SU-DHL-6 (cell line): ENCODE measurements around the gene REXO2.

ENCODE experiments used
- H2AFZ ChIP-seq: fragments of 200-600 bp; sonication (generic); 2 replicates; pipeline ENCODE4 v1.6.1; 2014; ENCODE audit warnings: low read depth, mild to moderate bottlenecking, moderate library complexity, mixed read lengths, antibody characterized with exemption, low read length; ENCODE audit not compliant: severe bottlenecking
- H3F3A ChIP-seq: fragments of 200-600 bp; shearing (Covaris generic); 2 replicates; pipeline ENCODE4 v1.6.0; 2016; ENCODE audit warnings: antibody characterized with exemption, mild to moderate bottlenecking; ENCODE audit not compliant: insufficient read depth
- H3K27ac ChIP-seq: fragments of 200-600 bp; sonication (generic); 2 replicates; pipeline ENCODE4 v1.5.1; 2016; ENCODE audit warnings: low read depth, mild to moderate bottlenecking, low read length, moderate library complexity, mixed read lengths
- H3K27me3 ChIP-seq: fragments of 200-600 bp; sonication (generic), shearing (Covaris generic); 2 replicates; pipeline ENCODE4 v1.6.0; 2014; ENCODE audit warnings: mild to moderate bottlenecking, low read length
- H3K36me3 ChIP-seq: fragments of 200-600 bp; sonication (generic); 2 replicates; pipeline ENCODE4 v1.6.1; 2014; ENCODE audit warnings: mild to moderate bottlenecking, low read length, mixed read lengths
- H3K4me2 ChIP-seq: fragments of 300-600, 200-600 bp; shearing (Covaris generic), sonication (generic); 2 replicates; pipeline ENCODE4 v1.6.0; 2014; ENCODE audit warnings: low read length, low read depth, mild to moderate bottlenecking; ENCODE audit not compliant: poor library complexity, severe bottlenecking
- H3K4me3 ChIP-seq: fragments of 200-600 bp; sonication (generic); 2 replicates; pipeline ENCODE4 v1.5.1; 2014; ENCODE audit warnings: antibody characterized with exemption, low read length, mild to moderate bottlenecking, mixed read lengths; ENCODE audit not compliant: insufficient read depth, poor library complexity, severe bottlenecking
- H3K79me2 ChIP-seq: fragments of 200-600 bp; sonication (generic); 2 replicates; pipeline ENCODE4 v1.6.1; 2014; ENCODE audit warnings: mild to moderate bottlenecking, low read length, moderate library complexity; ENCODE audit not compliant: insufficient read depth
- H3K9ac ChIP-seq: fragments of 200-600 bp; sonication (generic); 2 replicates; pipeline ENCODE4 v1.7.0; 2014; ENCODE audit warnings: mild to moderate bottlenecking, low read length
- H3K9me2 ChIP-seq: fragments of 200-600 bp; sonication (generic); replicated peaks from 2 replicates; pipeline ENCODE4 v1.6.1; 2014; ENCODE audit warnings: low read length; ENCODE audit not compliant: insufficient read depth
- H3K9me3 ChIP-seq: fragments of 200-600 bp; sonication (generic); 2 replicates; pipeline ENCODE4 v1.6.1; 2014; ENCODE audit warnings: low read length, mixed read lengths; ENCODE audit not compliant: insufficient read depth
- H4K20me1 ChIP-seq: fragments of 200-600 bp; sonication (generic); 2 replicates; pipeline ENCODE4 v1.6.1; 2014; ENCODE audit warnings: low read depth, mild to moderate bottlenecking, antibody characterized with exemption, low read length, moderate library complexity, mixed read lengths
- EZH2phosphoT487 ChIP-seq: fragments of 200-600 bp; sonication (generic), shearing (Covaris generic); conservative IDR thresholded peaks from 2 replicates; pipeline ENCODE4 v1.6.1; 2018; ENCODE audit warnings: mild to moderate bottlenecking, antibody characterized with exemption, low read length, moderate library complexity, mixed read lengths
- TF ChIP-seq, protein P1 (sequence below): fragments of 200-600 bp; sonication (generic); IDR thresholded peaks from one replicate; pipeline ENCODE4 v1.5.1; 2017; ENCODE audit warnings: antibody characterized with exemption, mild to moderate bottlenecking, low read length, moderate library complexity; ENCODE audit not compliant: insufficient read depth, poor library complexity, severe bottlenecking

REXO2 gene

GRCh38 chr11:114478001-114478410, 38.7 kb downstream of the REXO2 start:
- Histone ChIP-seq H3K79me2 (no peaks in the 10 kb centered on the region), H3K9me3 (no peaks in the 10 kb centered on the region), H3K4me3 (no peak overlapping the region), H3K36me3 (no peaks in the 10 kb centered on the region), H3K27ac (no peak overlapping the region), H2AFZ (no peak overlapping the region), H3K9ac (no peak overlapping the region), H3K9me2 (no peaks in the 10 kb centered on the region), H3F3A (no peaks in the 10 kb centered on the region), H3K27me3 (no peaks in the 10 kb centered on the region), H3K4me2 (no peak overlapping the region), H4K20me1 (no peaks in the 10 kb centered on the region)
- no peak for TF ChIP-seq EZH2phosphoT487
- TF ChIP-seq, protein P1, sequence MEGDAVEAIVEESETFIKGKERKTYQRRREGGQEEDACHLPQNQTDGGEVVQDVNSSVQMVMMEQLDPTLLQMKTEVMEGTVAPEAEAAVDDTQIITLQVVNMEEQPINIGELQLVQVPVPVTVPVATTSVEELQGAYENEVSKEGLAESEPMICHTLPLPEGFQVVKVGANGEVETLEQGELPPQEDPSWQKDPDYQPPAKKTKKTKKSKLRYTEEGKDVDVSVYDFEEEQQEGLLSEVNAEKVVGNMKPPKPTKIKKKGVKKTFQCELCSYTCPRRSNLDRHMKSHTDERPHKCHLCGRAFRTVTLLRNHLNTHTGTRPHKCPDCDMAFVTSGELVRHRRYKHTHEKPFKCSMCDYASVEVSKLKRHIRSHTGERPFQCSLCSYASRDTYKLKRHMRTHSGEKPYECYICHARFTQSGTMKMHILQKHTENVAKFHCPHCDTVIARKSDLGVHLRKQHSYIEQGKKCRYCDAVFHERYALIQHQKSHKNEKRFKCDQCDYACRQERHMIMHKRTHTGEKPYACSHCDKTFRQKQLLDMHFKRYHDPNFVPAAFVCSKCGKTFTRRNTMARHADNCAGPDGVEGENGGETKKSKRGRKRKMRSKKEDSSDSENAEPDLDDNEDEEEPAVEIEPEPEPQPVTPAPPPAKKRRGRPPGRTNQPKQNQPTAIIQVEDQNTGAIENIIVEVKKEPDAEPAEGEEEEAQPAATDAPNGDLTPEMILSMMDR: no peak

DNA sequence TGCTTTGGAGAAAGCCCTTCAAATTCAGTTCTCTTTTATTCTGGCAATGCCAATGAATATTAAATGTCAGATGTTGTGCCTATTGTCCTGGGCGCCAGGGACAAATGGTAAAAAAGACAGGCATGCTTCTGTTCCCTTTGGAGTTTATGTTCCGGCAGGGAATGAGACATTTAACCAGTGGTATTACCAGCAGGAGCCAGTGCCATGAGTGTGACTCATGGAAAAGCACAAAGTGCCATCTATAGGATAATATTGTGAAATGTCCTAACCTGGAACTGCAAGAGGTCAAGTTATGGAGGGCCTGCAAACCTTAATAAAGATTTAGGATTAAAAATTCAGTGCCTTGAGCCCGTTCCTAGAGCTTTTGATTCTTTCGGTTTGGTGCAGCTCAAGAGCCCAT, 39.5 kb downstream of the REXO2 start:
- Histone ChIP-seq H2AFZ (no peak overlapping the region), H3K9me2 (no peaks in the 10 kb centered on the region), H3K4me2 (no peak overlapping the region), H3K27ac (no peak overlapping the region), H3F3A (no peaks in the 10 kb centered on the region), H3K79me2 (no peaks in the 10 kb centered on the region), H3K36me3 (no peaks in the 10 kb centered on the region), H3K27me3 (no peaks in the 10 kb centered on the region), H3K4me3 (no peak overlapping the region), H3K9ac (no peak overlapping the region), H3K9me3 (no peaks in the 10 kb centered on the region), H4K20me1 (no peaks in the 10 kb centered on the region)
- no peak for TF ChIP-seq EZH2phosphoT487
- TF ChIP-seq, protein P1: no peak

GRCh38 chr11:114479331-114479730, 40.1 kb downstream of the REXO2 start:
- H3K9me2 ChIP-seq: no peaks in the 10 kb centered on the region
- TF ChIP-seq EZH2phosphoT487: no peak
- TF ChIP-seq, protein P1: no peak

GRCh38 chr11:114482114-114482513, 42.8 kb downstream of the REXO2 start:
- no peaks in the 10 kb centered on the region for H3K27me3 ChIP-seq
- no peaks in the 10 kb centered on the region for H4K20me1 ChIP-seq
- no peaks in the 10 kb centered on the region for H3K79me2 ChIP-seq
- no peaks in the 10 kb centered on the region for H3K9me3 ChIP-seq
- H2AFZ ChIP-seq: peak overlapping the region; percentile 88
- no peaks in the 10 kb centered on the region for H3F3A ChIP-seq
- H3K36me3 ChIP-seq: no peaks in the 10 kb centered on the region
- H3K9me2 ChIP-seq: no peaks in the 10 kb centered on the region
- peak overlapping the region; percentile 22 for H3K9ac ChIP-seq
- peak overlapping the region; percentile 75 for H3K27ac ChIP-seq
- no peak overlapping the region for H3K4me3 ChIP-seq
- H3K4me2 ChIP-seq: peak overlapping the region; percentile 66
- TF ChIP-seq, protein P1: no peak
- no peak for TF ChIP-seq EZH2phosphoT487

More at GRCh38 chr11:114479331-114479730, 40.1 kb downstream of the REXO2 start:
- Histone ChIP-seq H3F3A (no peaks in the 10 kb centered on the region), H3K27ac (no peak overlapping the region), H3K9ac (no peak overlapping the region), H4K20me1 (no peaks in the 10 kb centered on the region), H3K4me3 (no peak overlapping the region), H3K9me3 (no peaks in the 10 kb centered on the region), H3K4me2 (no peak overlapping the region), H3K36me3 (no peaks in the 10 kb centered on the region), H3K79me2 (no peaks in the 10 kb centered on the region), H2AFZ (no peak overlapping the region), H3K27me3 (no peaks in the 10 kb centered on the region)
